Liver (tissue), 9 donors: ENCODE results near the gene SPP2. TPM values are rescaled to one million over a fixed set of nuclear protein-coding genes. Genes with fewer than 3 reads are reported as not detected.

ENCODE experiments used
- DNase-seq: peaks from one replicate; pipeline ENCODE4 v3.0.0-alpha.2; 2017; ENCODE audit warnings: low spot score
- H3K27ac ChIP-seq, 2 donors: one replicate each; pipeline ENCODE4 v1.7.0; 2013; ENCODE audit warnings: inconsistent platforms in 2 of 2, low read length in 2 of 2, control low read depth in 1 of 2, low read depth in 1 of 2, mild to moderate bottlenecking in 1 of 2
- H3K27me3 ChIP-seq, 4 donors: one replicate each; pipeline versions ENCODE4 v1.6.1 to v1.7.0; 2013; ENCODE audit warnings: low read length in 3 of 4, inconsistent platforms in 1 of 4, mild to moderate bottlenecking in 1 of 4, moderate library complexity in 1 of 4; ENCODE audit not compliant: control insufficient read depth in 4 of 4, insufficient read depth in 4 of 4
- H3K36me3 ChIP-seq, 4 donors: one replicate each; pipeline versions ENCODE4 v1.6.1 to v1.7.0; 2013; ENCODE audit warnings: low read length in 3 of 4, mild to moderate bottlenecking in 3 of 4, low read depth in 1 of 4, moderate library complexity in 1 of 4; ENCODE audit not compliant: control insufficient read depth in 4 of 4, insufficient read depth in 3 of 4
- H3K4me1 ChIP-seq, 4 donors: one replicate each; pipeline versions ENCODE4 v1.6.1 to v1.7.0; 2013; ENCODE audit warnings: low read length in 3 of 4, mild to moderate bottlenecking in 3 of 4, moderate library complexity in 1 of 4; ENCODE audit not compliant: control insufficient read depth in 4 of 4, insufficient read depth in 4 of 4
- H3K4me3 ChIP-seq, 3 donors: one replicate each; pipeline versions ENCODE4 v1.6.1 to v1.7.0; 2013; ENCODE audit warnings: low read length in 3 of 3, control low read depth in 1 of 3, low read depth in 1 of 3, mild to moderate bottlenecking in 1 of 3
- H3K9ac ChIP-seq, 2 donors: one replicate each; pipeline ENCODE4 v1.7.0; 2013; ENCODE audit warnings: low read length in 2 of 2, mild to moderate bottlenecking in 2 of 2, moderate library complexity in 2 of 2, control low read depth in 1 of 2, low read depth in 1 of 2
- H3K9me3 ChIP-seq, 4 donors: one replicate each; pipeline versions ENCODE4 v1.6.1 to v1.7.0; 2013; ENCODE audit warnings: low read length in 3 of 4; ENCODE audit not compliant: control insufficient read depth in 4 of 4
- EGR1 ChIP-seq, 2 donors: IDR thresholded peaks; 2 replicates each; pipeline ENCODE4 v1.6.1; 2016 to 2018; ENCODE audit warnings: antibody characterized with exemption in 2 of 2, low read depth in 2 of 2
- FOXA1 ChIP-seq: IDR thresholded peaks from 2 replicates; pipeline ENCODE4 v1.6.1; 2016; ENCODE audit warnings: antibody characterized with exemption
- FOXA2 ChIP-seq: IDR thresholded peaks from 2 replicates; pipeline ENCODE4 v1.6.1; 2016; ENCODE audit warnings: antibody characterized with exemption
- GABPA ChIP-seq, 2 donors: IDR thresholded peaks in 1 of 2; conservative IDR thresholded peaks in 1 of 2; 2 replicates each; pipeline ENCODE4 v1.6.1; 2016; ENCODE audit warnings: antibody characterized with exemption in 2 of 2, mild to moderate bottlenecking in 1 of 2, moderate library complexity in 1 of 2
- HNF4A ChIP-seq, 2 donors: conservative IDR thresholded peaks; 2 replicates each; pipeline ENCODE4 v1.6.1; 2016; ENCODE audit warnings: antibody characterized with exemption in 2 of 2, mild to moderate bottlenecking in 2 of 2
- HNF4G ChIP-seq: IDR thresholded peaks from 2 replicates; pipeline ENCODE4 v1.6.1; 2016; ENCODE audit warnings: antibody characterized with exemption
- JUND ChIP-seq, 2 donors: IDR thresholded peaks; 2 replicates each; pipeline ENCODE4 v1.6.1; 2016; ENCODE audit warnings: antibody characterized with exemption in 2 of 2
- NR2F2 ChIP-seq: IDR thresholded peaks from 2 replicates; pipeline ENCODE4 v1.6.1; 2016; ENCODE audit warnings: antibody characterized with exemption
- RAD21 ChIP-seq, 2 donors: IDR thresholded peaks; 2 replicates each; pipeline ENCODE4 v1.6.1; 2016; ENCODE audit warnings: antibody characterized with exemption in 2 of 2, mild to moderate bottlenecking in 2 of 2
- RXRA ChIP-seq, 2 donors: IDR thresholded peaks; 2 replicates each; pipeline ENCODE4 v1.6.1; 2017 to 2018; ENCODE audit warnings: antibody characterized with exemption in 2 of 2, mild to moderate bottlenecking in 1 of 2
- SP1 ChIP-seq: IDR thresholded peaks from 2 replicates; pipeline ENCODE4 v1.6.1; 2018; ENCODE audit warnings: antibody characterized with exemption, mild to moderate bottlenecking
- TAF1 ChIP-seq: conservative IDR thresholded peaks from 2 replicates; pipeline ENCODE4 v1.6.1; 2016; ENCODE audit warnings: antibody characterized with exemption, mild to moderate bottlenecking
- YY1 ChIP-seq: IDR thresholded peaks from 2 replicates; pipeline ENCODE4 v1.6.1; 2016; ENCODE audit warnings: antibody characterized with exemption, mild to moderate bottlenecking
- WGBS: extraction: QIAGEN DNeasy Blood & Tissue Kit; methylation state at CpG from one replicate; pipeline ENCODE4 v1.1.7; 2013; 5-methylcytosine and 5-hydroxymethylcytosine counted together
- polyA plus RNA-seq, 2 donors: library from polyadenylated mRNA; stranded (reverse) in 1 of 2; unstranded in 1 of 2; fragments of 200-250 nt in 1 of 2; fragments of >200 nt in 1 of 2; fragmentation: Nextera tagmentation in 1 of 2; extraction: Ambion mirVana in 1 of 2; gene quantifications; one replicate each; pipeline versions ENCODE4 v1.2.1 to v1.2.3, GENCODE V29; 2013 to 2015
- total RNA-seq, 2 donors: library from RNA; depleted of rRNA; stranded (reverse); fragments of >200 nt; gene quantifications; one replicate each; pipeline ENCODE4 v1.2.3, GENCODE V29; 2014
- TF ChIP-seq, protein P1 (sequence below): IDR thresholded peaks from 2 replicates; pipeline ENCODE4 v1.6.1; 2016; ENCODE audit warnings: antibody characterized with exemption
- TF ChIP-seq, protein P2 (sequence below): IDR thresholded peaks from 2 replicates; pipeline ENCODE4 v1.6.1; 2016; ENCODE audit warnings: antibody characterized with exemption
- TF ChIP-seq, protein P3 (sequence below): IDR thresholded peaks from 2 replicates; pipeline ENCODE4 v1.6.1; 2016; ENCODE audit warnings: antibody characterized with exemption
- TF ChIP-seq, protein P4 (sequence below): fragments of 150-350 bp; IDR thresholded peaks from 2 replicates; pipeline ENCODE4 v1.5.1; 2017; ENCODE audit warnings: improper control_type of control experiment, low read depth, low read length; ENCODE audit not compliant: missing input control
- donor health status: healthy.
- donor health status: healthy.
- donor health status: healthy.
- donor health status: healthy.
- donor health status: healthy.

Gene SPP2
- total and polyA plus RNA-seq, 4 donors, result 76.7 to 584 (median 147) TPM

DNA sequence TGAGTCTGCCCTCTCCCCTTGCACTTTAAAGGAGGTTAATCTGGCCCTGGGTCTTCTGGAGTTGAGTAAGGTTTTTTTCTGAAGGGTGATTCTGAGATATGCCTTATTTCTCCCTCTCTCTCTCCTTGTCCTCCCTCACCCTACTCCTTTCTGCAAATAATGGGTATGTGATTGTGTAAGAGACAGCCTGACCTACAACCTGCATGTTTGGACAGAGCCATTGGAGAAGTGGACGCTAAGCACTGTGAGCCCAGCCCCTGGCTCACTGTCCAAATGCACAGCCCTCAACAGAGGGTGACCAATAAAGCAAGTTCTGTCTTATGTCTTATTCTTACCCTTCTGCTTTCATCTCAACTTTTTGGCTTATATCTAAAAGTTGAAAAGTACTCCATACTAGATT, 71.5 kb downstream of the SPP2 start:
- Histone ChIP-seq H3K9me3 (no peaks in the 10 kb centered on the region), H3K4me3 (no peak overlapping the region), H3K27ac (no peak overlapping the region), H3K9ac (no peak overlapping the region), H3K36me3 (no peaks in the 10 kb centered on the region), H3K27me3 (no peaks in the 10 kb centered on the region), H3K4me1 (peaks cover 0 to 5% (median 2%) of the 10 kb centered on the region in 4 donors)
- WGBS, result 48% methylated on average over 1 of the region's 1 CpG
- TF ChIP-seq, protein P1, sequence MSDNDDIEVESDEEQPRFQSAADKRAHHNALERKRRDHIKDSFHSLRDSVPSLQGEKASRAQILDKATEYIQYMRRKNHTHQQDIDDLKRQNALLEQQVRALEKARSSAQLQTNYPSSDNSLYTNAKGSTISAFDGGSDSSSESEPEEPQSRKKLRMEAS, result no peak
- peak; percentile 33 to 47 for TF ChIP-seq RXRA (IDR thresholded peaks at IDR 0.05)
- peak; percentile 18 for TF ChIP-seq YY1
- no peak for TF ChIP-seq SP1
- TF ChIP-seq RAD21 (IDR thresholded peaks at IDR 0.05), result peak in 1 of 2 donors; percentile 34
- peak; percentile 36 to 38 for TF ChIP-seq HNF4A (conservative IDR thresholded peaks at IDR 0.05)
- no peak for TF ChIP-seq FOXA2
- no peak for DNase-seq

DNA sequence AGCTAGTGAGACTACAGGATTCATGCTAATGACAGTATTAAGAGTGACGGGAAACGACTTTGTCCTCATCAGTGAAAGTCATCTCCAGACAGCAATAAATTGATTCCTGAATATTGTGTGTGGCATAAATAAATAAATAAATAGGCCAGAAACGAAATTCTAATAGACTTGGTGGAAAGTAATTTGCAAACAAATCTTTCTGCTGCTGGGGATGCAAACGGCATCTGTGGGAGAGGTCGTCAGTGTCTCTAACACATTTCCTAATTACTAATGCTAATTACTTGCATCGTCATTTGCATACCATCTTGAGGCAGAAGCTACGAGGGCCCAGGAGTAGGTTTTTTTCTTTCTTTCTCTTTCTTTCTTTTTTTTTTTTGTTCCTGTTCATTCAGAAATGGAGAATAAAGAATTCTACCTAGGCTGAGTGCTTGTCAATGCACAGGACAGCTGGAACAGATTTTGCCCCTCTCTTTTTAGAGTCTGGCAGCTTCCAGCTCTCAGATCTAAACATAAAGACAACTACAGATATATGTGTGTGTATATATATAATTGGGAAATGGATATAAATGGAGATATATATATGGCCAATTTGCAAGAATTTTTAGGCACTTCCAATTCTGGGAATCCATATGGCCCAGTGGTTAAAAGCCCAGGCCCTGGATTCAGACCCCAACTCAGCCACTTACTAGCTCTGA, 75.1 kb downstream of the SPP2 start:
- Histone ChIP-seq H3K36me3 (no peaks in the 10 kb centered on the region), H3K27ac (no peak overlapping the region), H3K4me3 (no peak overlapping the region), H3K27me3 (no peaks in the 10 kb centered on the region), H3K4me1 (peaks cover 0 to 5% (median 2%) of the 10 kb centered on the region in 4 donors), H3K9ac (no peak overlapping the region), H3K9me3 (no peaks in the 10 kb centered on the region)
- WGBS, result 90% methylated on average over 7 of the region's 7 CpGs
- DNase-seq, result no peak
- TF ChIP-seq FOXA1 (no peak), TAF1 (no peak), EGR1 (IDR thresholded peaks at IDR 0.05; ENCODE audit: low read depth in 2 of 2) (no peak), RXRA (IDR thresholded peaks at IDR 0.05) (no peak), JUND (IDR thresholded peaks at IDR 0.05) (no peak), SP1 (no peak), RAD21 (IDR thresholded peaks at IDR 0.05) (no peak), HNF4A (conservative IDR thresholded peaks at IDR 0.05) (no peak), YY1 (no peak), NR2F2 (no peak), FOXA2 (no peak), GABPA (IDR thresholded peaks at IDR 0.05 in 1 of 2, conservative IDR thresholded peaks at IDR 0.05 in 1 of 2) (no peak), HNF4G (no peak)
- TF ChIP-seq, protein P2, sequence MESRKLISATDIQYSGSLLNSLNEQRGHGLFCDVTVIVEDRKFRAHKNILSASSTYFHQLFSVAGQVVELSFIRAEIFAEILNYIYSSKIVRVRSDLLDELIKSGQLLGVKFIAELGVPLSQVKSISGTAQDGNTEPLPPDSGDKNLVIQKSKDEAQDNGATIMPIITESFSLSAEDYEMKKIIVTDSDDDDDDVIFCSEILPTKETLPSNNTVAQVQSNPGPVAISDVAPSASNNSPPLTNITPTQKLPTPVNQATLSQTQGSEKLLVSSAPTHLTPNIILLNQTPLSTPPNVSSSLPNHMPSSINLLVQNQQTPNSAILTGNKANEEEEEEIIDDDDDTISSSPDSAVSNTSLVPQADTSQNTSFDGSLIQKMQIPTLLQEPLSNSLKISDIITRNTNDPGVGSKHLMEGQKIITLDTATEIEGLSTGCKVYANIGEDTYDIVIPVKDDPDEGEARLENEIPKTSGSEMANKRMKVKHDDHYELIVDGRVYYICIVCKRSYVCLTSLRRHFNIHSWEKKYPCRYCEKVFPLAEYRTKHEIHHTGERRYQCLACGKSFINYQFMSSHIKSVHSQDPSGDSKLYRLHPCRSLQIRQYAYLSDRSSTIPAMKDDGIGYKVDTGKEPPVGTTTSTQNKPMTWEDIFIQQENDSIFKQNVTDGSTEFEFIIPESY, result no peak
- TF ChIP-seq, protein P3, sequence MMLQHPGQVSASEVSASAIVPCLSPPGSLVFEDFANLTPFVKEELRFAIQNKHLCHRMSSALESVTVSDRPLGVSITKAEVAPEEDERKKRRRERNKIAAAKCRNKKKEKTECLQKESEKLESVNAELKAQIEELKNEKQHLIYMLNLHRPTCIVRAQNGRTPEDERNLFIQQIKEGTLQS, result no peak
- TF ChIP-seq, protein P1, result no peak
- TF ChIP-seq, protein P4, sequence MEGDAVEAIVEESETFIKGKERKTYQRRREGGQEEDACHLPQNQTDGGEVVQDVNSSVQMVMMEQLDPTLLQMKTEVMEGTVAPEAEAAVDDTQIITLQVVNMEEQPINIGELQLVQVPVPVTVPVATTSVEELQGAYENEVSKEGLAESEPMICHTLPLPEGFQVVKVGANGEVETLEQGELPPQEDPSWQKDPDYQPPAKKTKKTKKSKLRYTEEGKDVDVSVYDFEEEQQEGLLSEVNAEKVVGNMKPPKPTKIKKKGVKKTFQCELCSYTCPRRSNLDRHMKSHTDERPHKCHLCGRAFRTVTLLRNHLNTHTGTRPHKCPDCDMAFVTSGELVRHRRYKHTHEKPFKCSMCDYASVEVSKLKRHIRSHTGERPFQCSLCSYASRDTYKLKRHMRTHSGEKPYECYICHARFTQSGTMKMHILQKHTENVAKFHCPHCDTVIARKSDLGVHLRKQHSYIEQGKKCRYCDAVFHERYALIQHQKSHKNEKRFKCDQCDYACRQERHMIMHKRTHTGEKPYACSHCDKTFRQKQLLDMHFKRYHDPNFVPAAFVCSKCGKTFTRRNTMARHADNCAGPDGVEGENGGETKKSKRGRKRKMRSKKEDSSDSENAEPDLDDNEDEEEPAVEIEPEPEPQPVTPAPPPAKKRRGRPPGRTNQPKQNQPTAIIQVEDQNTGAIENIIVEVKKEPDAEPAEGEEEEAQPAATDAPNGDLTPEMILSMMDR, result no peak
